K562 (cell line): ENCODE data around the gene NRARP. TPM values are rescaled to one million over a fixed set of nuclear protein-coding genes. Genes with fewer than 3 reads are reported as not detected.

ENCODE experiments used
- CBFA2T2 ChIP-seq: fragments of 450-650 bp; conservative IDR thresholded peaks from 2 replicates; pipeline ENCODE4 v1.6.1; 2017; ENCODE audit warnings: mild to moderate bottlenecking
- CTBP1 ChIP-seq: fragments of 450-650 bp; IDR thresholded peaks from 2 replicates; pipeline ENCODE4 v1.6.1; 2016; ENCODE audit warnings: borderline replicate concordance
- GABPA ChIP-seq: fragments of 200-800 bp; sonication (Bioruptor generic); conservative IDR thresholded peaks from 2 replicates; pipeline ENCODE4 v1.6.1; 2016; ENCODE audit warnings: low read depth, missing genetic modification characterization, missing compliant biosample characterization
- HSF4 ChIP-seq: fragments of 250-450 bp; sonication (Bioruptor Pico); IDR thresholded peaks from 2 replicates; pipeline ENCODE4 v2.1.2; 2022; ENCODE audit warnings: mild to moderate bottlenecking, moderate library complexity, borderline replicate concordance
- NR0B1 ChIP-seq: fragments of 450-650 bp; IDR thresholded peaks from one replicate; pipeline ENCODE4 v1.6.1; 2018; ENCODE audit warnings: mild to moderate bottlenecking, moderate library complexity; ENCODE audit not compliant: partially characterized antibody
- NR2C1 ChIP-seq, 2 experiments: fragments of 450-650 bp; IDR thresholded peaks; 2 replicates each; pipeline ENCODE4 v1.6.1; 2017; ENCODE audit warnings: mild to moderate bottlenecking in 2 of 2, antibody characterized with exemption in 1 of 2, inconsistent platforms in 1 of 2, missing compliant biosample characterization in 1 of 2, missing genetic modification characterization in 1 of 2
- PRDM10 ChIP-seq: fragments of 450-650 bp; IDR thresholded peaks from 2 replicates; pipeline ENCODE4 v1.6.1; 2018; ENCODE audit not compliant: partially characterized antibody
- SMARCB1 ChIP-seq: IDR thresholded peaks from 2 replicates; pipeline ENCODE4 v1.6.1; 2011; ENCODE audit warnings: improper control_type of control experiment, low read depth; ENCODE audit not compliant: insufficient read length
- YY1 ChIP-seq, 3 experiments: IDR thresholded peaks; 2 replicates each; pipeline ENCODE4 v1.6.1; 2011; ENCODE audit warnings: low read length in 2 of 3, mild to moderate bottlenecking in 2 of 3, moderate library complexity in 2 of 3, borderline replicate concordance in 1 of 3, control low read depth in 1 of 3, low read depth in 1 of 3; ENCODE audit not compliant: insufficient read depth in 3 of 3, insufficient replicate concordance in 2 of 3, control insufficient read depth in 1 of 3, insufficient read length in 1 of 3; ENCODE audit errors: extremely low read depth in 1 of 3
- ZNF41 ChIP-seq: fragments of 250-450 bp; sonication (Bioruptor Pico); conservative IDR thresholded peaks from 2 replicates; pipeline ENCODE4 v1.4.0; 2020; ENCODE audit warnings: mild to moderate bottlenecking
- polyA plus RNA-seq, 8 experiments: library from polyadenylated mRNA; depleted of rRNA in 4 of 8; stranded (reverse) in 5 of 8; unstranded in 3 of 8; fragments of >200 nt; fragmentation: Nextera tagmentation in 2 of 8; fragmentation: Illumina TruSeq in 1 of 8; extraction: Ambion mirVana in 2 of 8; extraction: Trizol in 1 of 8; gene quantifications; 2 replicates each; pipeline versions ENCODE4 v1.2.1 to v1.2.3, GENCODE V29; 2011 to 2014; ENCODE audit warnings: inconsistent platforms in 1 of 8, missing spikeins in 1 of 8
- total RNA-seq, 7 experiments: library from RNA; depleted of rRNA in 6 of 7; stranded (reverse); fragments of >200 nt in 6 of 7; fragmentation: Illumina TruSeq in 2 of 7; extraction: Trizol in 2 of 7; gene quantifications; 2 replicates each; pipeline versions ENCODE4 v1.2.1 to v1.2.3, GENCODE V29; 2011 to 2021; ENCODE audit warnings: low replicate concordance in 1 of 7
- TF ChIP-seq, protein P1 (sequence below): fragments of 250-450 bp; sonication (Bioruptor Pico); IDR thresholded peaks from 2 replicates; pipeline ENCODE4 v1.4.0; 2020; ENCODE audit warnings: mild to moderate bottlenecking, moderate library complexity
- TF ChIP-seq, protein P2 (sequence below), 2 experiments: fragments of 450-650 bp; IDR thresholded peaks; 2 replicates each; pipeline ENCODE4 v1.6.1; 2018; ENCODE audit warnings: mild to moderate bottlenecking in 2 of 2, low read depth in 1 of 2; ENCODE audit not compliant: partially characterized antibody in 2 of 2

Gene NRARP
- total and polyA plus RNA-seq, 9 of the 15 experiments (the other 6 are each of a cell fraction or from before 2014, with no cell fraction given), result 2.0 to 24.5 (median 7.2) TPM; not detected in 2

GRCh38 chr9:137311171-137311985 is 9.3 kb upstream of the NRARP start (continued):
- TF ChIP-seq GABPA (tag), result no peak
- TF ChIP-seq CBFA2T2, result no peak
- no peak for TF ChIP-seq NR2C1 (IDR thresholded peaks at IDR 0.05)
- no peak for TF ChIP-seq NR2C1 (tag; IDR thresholded peaks at IDR 0.05)
- TF ChIP-seq ZNF41 (CRISPR knock-in tag), result no peak
- no peak for TF ChIP-seq SMARCB1
- TF ChIP-seq, protein P1, sequence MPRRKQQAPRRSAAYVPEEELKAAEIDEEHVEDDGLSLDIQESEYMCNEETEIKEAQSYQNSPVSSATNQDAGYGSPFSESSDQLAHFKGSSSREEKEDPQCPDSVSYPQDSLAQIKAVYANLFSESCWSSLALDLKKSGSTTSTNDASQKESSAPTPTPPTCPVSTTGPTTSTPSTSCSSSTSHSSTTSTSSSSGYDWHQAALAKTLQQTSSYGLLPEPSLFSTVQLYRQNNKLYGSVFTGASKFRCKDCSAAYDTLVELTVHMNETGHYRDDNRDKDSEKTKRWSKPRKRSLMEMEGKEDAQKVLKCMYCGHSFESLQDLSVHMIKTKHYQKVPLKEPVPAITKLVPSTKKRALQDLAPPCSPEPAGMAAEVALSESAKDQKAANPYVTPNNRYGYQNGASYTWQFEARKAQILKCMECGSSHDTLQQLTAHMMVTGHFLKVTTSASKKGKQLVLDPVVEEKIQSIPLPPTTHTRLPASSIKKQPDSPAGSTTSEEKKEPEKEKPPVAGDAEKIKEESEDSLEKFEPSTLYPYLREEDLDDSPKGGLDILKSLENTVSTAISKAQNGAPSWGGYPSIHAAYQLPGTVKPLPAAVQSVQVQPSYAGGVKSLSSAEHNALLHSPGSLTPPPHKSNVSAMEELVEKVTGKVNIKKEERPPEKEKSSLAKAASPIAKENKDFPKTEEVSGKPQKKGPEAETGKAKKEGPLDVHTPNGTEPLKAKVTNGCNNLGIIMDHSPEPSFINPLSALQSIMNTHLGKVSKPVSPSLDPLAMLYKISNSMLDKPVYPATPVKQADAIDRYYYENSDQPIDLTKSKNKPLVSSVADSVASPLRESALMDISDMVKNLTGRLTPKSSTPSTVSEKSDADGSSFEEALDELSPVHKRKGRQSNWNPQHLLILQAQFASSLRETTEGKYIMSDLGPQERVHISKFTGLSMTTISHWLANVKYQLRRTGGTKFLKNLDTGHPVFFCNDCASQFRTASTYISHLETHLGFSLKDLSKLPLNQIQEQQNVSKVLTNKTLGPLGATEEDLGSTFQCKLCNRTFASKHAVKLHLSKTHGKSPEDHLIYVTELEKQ (CRISPR knock-in tag), result no peak
- TF ChIP-seq NR0B1, result no peak
- no peak for TF ChIP-seq PRDM10
- TF ChIP-seq CTBP1, result peak; percentile 29; the same call in 1 of the 2 replicates
- no peak for TF ChIP-seq HSF4 (CRISPR knock-in tag)
- TF ChIP-seq, protein P2, sequence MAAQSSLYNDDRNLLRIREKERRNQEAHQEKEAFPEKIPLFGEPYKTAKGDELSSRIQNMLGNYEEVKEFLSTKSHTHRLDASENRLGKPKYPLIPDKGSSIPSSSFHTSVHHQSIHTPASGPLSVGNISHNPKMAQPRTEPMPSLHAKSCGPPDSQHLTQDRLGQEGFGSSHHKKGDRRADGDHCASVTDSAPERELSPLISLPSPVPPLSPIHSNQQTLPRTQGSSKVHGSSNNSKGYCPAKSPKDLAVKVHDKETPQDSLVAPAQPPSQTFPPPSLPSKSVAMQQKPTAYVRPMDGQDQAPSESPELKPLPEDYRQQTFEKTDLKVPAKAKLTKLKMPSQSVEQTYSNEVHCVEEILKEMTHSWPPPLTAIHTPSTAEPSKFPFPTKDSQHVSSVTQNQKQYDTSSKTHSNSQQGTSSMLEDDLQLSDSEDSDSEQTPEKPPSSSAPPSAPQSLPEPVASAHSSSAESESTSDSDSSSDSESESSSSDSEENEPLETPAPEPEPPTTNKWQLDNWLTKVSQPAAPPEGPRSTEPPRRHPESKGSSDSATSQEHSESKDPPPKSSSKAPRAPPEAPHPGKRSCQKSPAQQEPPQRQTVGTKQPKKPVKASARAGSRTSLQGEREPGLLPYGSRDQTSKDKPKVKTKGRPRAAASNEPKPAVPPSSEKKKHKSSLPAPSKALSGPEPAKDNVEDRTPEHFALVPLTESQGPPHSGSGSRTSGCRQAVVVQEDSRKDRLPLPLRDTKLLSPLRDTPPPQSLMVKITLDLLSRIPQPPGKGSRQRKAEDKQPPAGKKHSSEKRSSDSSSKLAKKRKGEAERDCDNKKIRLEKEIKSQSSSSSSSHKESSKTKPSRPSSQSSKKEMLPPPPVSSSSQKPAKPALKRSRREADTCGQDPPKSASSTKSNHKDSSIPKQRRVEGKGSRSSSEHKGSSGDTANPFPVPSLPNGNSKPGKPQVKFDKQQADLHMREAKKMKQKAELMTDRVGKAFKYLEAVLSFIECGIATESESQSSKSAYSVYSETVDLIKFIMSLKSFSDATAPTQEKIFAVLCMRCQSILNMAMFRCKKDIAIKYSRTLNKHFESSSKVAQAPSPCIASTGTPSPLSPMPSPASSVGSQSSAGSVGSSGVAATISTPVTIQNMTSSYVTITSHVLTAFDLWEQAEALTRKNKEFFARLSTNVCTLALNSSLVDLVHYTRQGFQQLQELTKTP (IDR thresholded peaks at IDR 0.05; ENCODE audit: low read depth in 1 of 2, partially characterized antibody in 2 of 2), result no peak
- no peak for TF ChIP-seq YY1 (IDR thresholded peaks at IDR 0.05; ENCODE audit: borderline replicate concordance in 1 of 3, control insufficient read depth in 1 of 3, extremely low read depth in 1 of 3, insufficient read depth in 3 of 3, insufficient read length in 1 of 3, insufficient replicate concordance in 2 of 3, low read depth in 1 of 3, low read length in 2 of 3)
